OCI-LY3 (cell line): ENCODE data around the gene FIBIN.

Experiments used
- EZH2phosphoT487 ChIP-seq: fragments of 200-600 bp; shearing (Covaris generic); IDR thresholded peaks from 2 replicates; pipeline ENCODE4 v1.6.1; 2018; ENCODE audit warnings: antibody characterized with exemption, mixed run types, low read depth
- TF ChIP-seq, protein P1 (sequence below): fragments of 200-600, 300-600 bp; sonication (generic); IDR thresholded peaks from 2 replicates; pipeline ENCODE4 v1.5.1; 2014; ENCODE audit warnings: antibody characterized with exemption, low read length, low read depth

DNA sequence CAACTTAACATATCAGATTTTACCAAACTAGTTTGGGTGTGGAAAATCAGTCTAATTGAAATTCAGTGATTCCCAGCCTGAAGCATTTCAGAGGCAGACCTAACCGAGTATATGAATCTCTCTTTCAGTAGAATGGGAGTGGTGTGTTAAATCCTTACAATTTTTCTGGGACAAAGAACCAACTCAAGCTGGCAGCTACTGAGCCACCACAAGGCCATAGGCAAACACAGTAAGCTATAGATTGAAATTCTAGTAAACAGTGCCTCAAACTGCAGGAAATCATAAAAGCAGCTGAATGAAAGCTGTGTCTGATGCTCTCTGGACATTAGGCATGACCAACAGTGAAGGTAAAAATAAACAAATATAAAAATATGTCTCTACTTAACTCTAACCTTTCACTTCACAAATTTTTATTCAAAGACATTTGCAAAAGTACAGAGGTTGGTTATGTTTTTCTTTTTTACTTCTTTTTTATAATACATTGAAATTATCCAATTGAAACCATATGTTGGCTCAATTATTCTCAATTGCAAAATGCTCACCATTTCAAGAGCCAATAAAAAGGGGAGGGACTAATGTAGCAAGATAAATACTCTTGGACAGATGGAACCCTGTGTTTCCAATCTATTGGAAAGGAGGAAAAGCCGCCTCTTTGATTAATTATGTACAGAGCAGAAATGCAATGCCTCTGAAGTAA, 35.8 kb upstream of the FIBIN start:
- TF ChIP-seq, protein P1, sequence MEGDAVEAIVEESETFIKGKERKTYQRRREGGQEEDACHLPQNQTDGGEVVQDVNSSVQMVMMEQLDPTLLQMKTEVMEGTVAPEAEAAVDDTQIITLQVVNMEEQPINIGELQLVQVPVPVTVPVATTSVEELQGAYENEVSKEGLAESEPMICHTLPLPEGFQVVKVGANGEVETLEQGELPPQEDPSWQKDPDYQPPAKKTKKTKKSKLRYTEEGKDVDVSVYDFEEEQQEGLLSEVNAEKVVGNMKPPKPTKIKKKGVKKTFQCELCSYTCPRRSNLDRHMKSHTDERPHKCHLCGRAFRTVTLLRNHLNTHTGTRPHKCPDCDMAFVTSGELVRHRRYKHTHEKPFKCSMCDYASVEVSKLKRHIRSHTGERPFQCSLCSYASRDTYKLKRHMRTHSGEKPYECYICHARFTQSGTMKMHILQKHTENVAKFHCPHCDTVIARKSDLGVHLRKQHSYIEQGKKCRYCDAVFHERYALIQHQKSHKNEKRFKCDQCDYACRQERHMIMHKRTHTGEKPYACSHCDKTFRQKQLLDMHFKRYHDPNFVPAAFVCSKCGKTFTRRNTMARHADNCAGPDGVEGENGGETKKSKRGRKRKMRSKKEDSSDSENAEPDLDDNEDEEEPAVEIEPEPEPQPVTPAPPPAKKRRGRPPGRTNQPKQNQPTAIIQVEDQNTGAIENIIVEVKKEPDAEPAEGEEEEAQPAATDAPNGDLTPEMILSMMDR: no peak
- TF ChIP-seq EZH2phosphoT487: no peak
